ENCODE results near the gene IL1RN.

GRCh38 chr2:113164215-113164929, 37.0 kb downstream of the IL1RN start:
- TF ChIP-seq, protein P1, sequence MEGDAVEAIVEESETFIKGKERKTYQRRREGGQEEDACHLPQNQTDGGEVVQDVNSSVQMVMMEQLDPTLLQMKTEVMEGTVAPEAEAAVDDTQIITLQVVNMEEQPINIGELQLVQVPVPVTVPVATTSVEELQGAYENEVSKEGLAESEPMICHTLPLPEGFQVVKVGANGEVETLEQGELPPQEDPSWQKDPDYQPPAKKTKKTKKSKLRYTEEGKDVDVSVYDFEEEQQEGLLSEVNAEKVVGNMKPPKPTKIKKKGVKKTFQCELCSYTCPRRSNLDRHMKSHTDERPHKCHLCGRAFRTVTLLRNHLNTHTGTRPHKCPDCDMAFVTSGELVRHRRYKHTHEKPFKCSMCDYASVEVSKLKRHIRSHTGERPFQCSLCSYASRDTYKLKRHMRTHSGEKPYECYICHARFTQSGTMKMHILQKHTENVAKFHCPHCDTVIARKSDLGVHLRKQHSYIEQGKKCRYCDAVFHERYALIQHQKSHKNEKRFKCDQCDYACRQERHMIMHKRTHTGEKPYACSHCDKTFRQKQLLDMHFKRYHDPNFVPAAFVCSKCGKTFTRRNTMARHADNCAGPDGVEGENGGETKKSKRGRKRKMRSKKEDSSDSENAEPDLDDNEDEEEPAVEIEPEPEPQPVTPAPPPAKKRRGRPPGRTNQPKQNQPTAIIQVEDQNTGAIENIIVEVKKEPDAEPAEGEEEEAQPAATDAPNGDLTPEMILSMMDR (IDR thresholded peaks at IDR 0.05; ENCODE audit: low read length) = no peak
- TF ChIP-seq EZH2 (optimal IDR thresholded peaks at IDR 0.05; ENCODE audit: low read depth, low read length) = no peak
- no peak for TF ChIP-seq EZH2phosphoT487 (IDR thresholded peaks at IDR 0.05; ENCODE audit: low read length)
